HL-60/S4 treated with retinoic acid at 250 ng/mL for 4 days and 3 days (cell line): ENCODE measurements around the gene NUDT4.

Source experiments
- in situ Hi-C: fragments of 300-500 bp; cut with MboI; formaldehyde crosslinking; loops from 2 replicates; pipeline ENCODE4 v1.7.0; 2022; ENCODE audit warnings: low sequenced_read_pairs

NUDT4 gene

GRCh38 chr12:93377252-93378195 lies at the start of gene NUDT4:
TSS of gene NUDT4 (plus strand) at chr12:93377925. CDS start at chr12:93378323, 398 bp downstream.
- in situ Hi-C loops, result no loop called here

GRCh38 chr12:93333054-93333453 lies 44.7 kb upstream of the NUDT4 start:
- in situ Hi-C loops, result no loop called here

GRCh38 chr12:93333828-93334227 lies 43.9 kb upstream of the NUDT4 start:
- in situ Hi-C loops, result no loop called here

- in situ Hi-C loops, result no loop called here
Measured at GRCh38 chr12:93335603-93336162, 42.0 kb upstream of the NUDT4 start.

- in situ Hi-C loops, result no loop called here
Measured at GRCh38 chr12:93336291-93336741, 41.4 kb upstream of the NUDT4 start.

- in situ Hi-C loops, result no loop called here
Measured at GRCh38 chr12:93338598-93338997, 39.1 kb upstream of the NUDT4 start.

GRCh38 chr12:93339695-93340094 lies 38.0 kb upstream of the NUDT4 start:
- in situ Hi-C loops, result no loop called here

GRCh38 chr12:93341409-93342049 lies 36.2 kb upstream of the NUDT4 start:
- in situ Hi-C loops, result no loop called here

GRCh38 chr12:93347054-93347785 lies 30.5 kb upstream of the NUDT4 start:
- in situ Hi-C loops, result no loop called here

GRCh38 chr12:93348575-93349435 lies 28.9 kb upstream of the NUDT4 start:
- in situ Hi-C loops, result no loop called here

GRCh38 chr12:93351726-93352125 lies 26.0 kb upstream of the NUDT4 start:
- in situ Hi-C loops, result no loop called here

GRCh38 chr12:93352321-93352720 lies 25.4 kb upstream of the NUDT4 start:
- in situ Hi-C loops, result no loop called here

- in situ Hi-C loops, result no loop called here
Measured at GRCh38 chr12:93356214-93356613, 21.5 kb upstream of the NUDT4 start.

GRCh38 chr12:93358058-93358457 lies 19.7 kb upstream of the NUDT4 start:
- in situ Hi-C loops, result no loop called here

GRCh38 chr12:93358821-93359220 lies 18.9 kb upstream of the NUDT4 start:
- in situ Hi-C loops, result no loop called here

GRCh38 chr12:93360688-93361087 lies 17.0 kb upstream of the NUDT4 start:
- in situ Hi-C loops, result no loop called here

GRCh38 chr12:93361151-93361919 lies 16.4 kb upstream of the NUDT4 start:
- in situ Hi-C loops, result no loop called here

- in situ Hi-C loops, result no loop called here
Measured at GRCh38 chr12:93363841-93364297, 13.9 kb upstream of the NUDT4 start.
